Ascending aorta (tissue), 2 donors: Measurements from ENCODE around the gene BCL10. TPM values are rescaled to one million over a fixed set of nuclear protein-coding genes. Genes with fewer than 3 reads are reported as not detected.

Source experiments
- DNase-seq, 2 donors: peaks; one replicate each; pipeline ENCODE4 v3.0.0-alpha.2; 2019; ENCODE audit warnings: low spot score in 2 of 2
- H3K27ac ChIP-seq, 2 donors: fragments of 200-600 bp; sonication (generic); one replicate each; pipeline ENCODE4 v1.5.1; 2016 to 2017; ENCODE audit warnings: mild to moderate bottlenecking in 1 of 2
- H3K27me3 ChIP-seq: fragments of 200-600 bp; sonication (generic); one replicate; pipeline ENCODE4 v1.5.1; 2017
- H3K36me3 ChIP-seq, 2 donors: fragments of 200-600 bp; sonication (generic); one replicate each; pipeline ENCODE4 v1.5.1; 2016
- H3K4me1 ChIP-seq, 2 donors: fragments of 200-600 bp; sonication (generic); one replicate each; pipeline ENCODE4 v1.5.1; 2016 to 2017; ENCODE audit warnings: mild to moderate bottlenecking in 1 of 2
- H3K4me3 ChIP-seq, 2 donors: fragments of 200-600 bp; sonication (generic); one replicate each; pipeline ENCODE4 v1.5.1; 2016 to 2017; ENCODE audit warnings: mild to moderate bottlenecking in 1 of 2
- H3K9me3 ChIP-seq, 2 donors: fragments of 200-600 bp; sonication (generic); one replicate each; pipeline ENCODE4 v1.5.1; 2016
- CTCF ChIP-seq, 3 experiments: fragments of 200-600 bp in 2 of 3; fragments of 450-650 bp in 1 of 3; sonication (generic) in 2 of 3; IDR thresholded peaks; one replicate each; pipeline ENCODE4 v1.5.1; 2016 to 2019; ENCODE audit warnings: antibody characterized with exemption in 3 of 3, mild to moderate bottlenecking in 1 of 3, moderate library complexity in 1 of 3
- intact Hi-C: fragments of 100-400 bp; cut with DNase I; formaldehyde crosslinking; loops from one replicate; pipeline ENCODE4 v1.15.1; 2023
- total RNA-seq: library from RNA; depleted of rRNA; stranded (reverse); fragments of >200 nt; gene quantifications from one replicate; pipeline ENCODE4 v1.1.0, GENCODE V29; 2016

Gene BCL10
- total RNA-seq, 1 donor from 2014 or later, result 3.7 TPM

- peak overlapping the region in 1 of 2 donors; percentile 2 for H3K27ac ChIP-seq
- no peak for TF ChIP-seq CTCF (IDR thresholded peaks at IDR 0.05)
- DNase-seq, result no peak
- H3K4me1 ChIP-seq, result peaks cover 3 to 27% of the 10 kb centered on the region in 2 donors
- H3K9me3 ChIP-seq, result no peaks in the 10 kb centered on the region
- intact Hi-C loops, result no loop called here
- H3K36me3 ChIP-seq, result no peaks in the 10 kb centered on the region
- no peaks in the 10 kb centered on the region for H3K27me3 ChIP-seq
- no peak overlapping the region for H3K4me3 ChIP-seq
Observed at GRCh38 chr1:85316321-85316720, 39.9 kb upstream of the BCL10 start.

GRCh38 chr1:85315789-85316188 is 39.4 kb upstream of the BCL10 start:
- TF ChIP-seq CTCF (IDR thresholded peaks at IDR 0.05), result no peak
- no peaks in the 10 kb centered on the region for H3K36me3 ChIP-seq
- H3K9me3 ChIP-seq, result no peaks in the 10 kb centered on the region
- peaks cover 3 to 27% of the 10 kb centered on the region in 2 donors for H3K4me1 ChIP-seq
- peak overlapping the region in 1 of 2 donors; percentile 2 for H3K27ac ChIP-seq
- intact Hi-C loops, result no loop called here
- no peak for DNase-seq
- no peaks in the 10 kb centered on the region for H3K27me3 ChIP-seq
- no peak overlapping the region for H3K4me3 ChIP-seq

GRCh38 chr1:85314726-85315125 is 38.3 kb upstream of the BCL10 start:
- Histone ChIP-seq H3K27me3 (no peaks in the 10 kb centered on the region), H3K36me3 (no peaks in the 10 kb centered on the region), H3K27ac (peak overlapping the region; percentile 87 to 92), H3K4me1 (peaks cover 3 to 27% of the 10 kb centered on the region in 2 donors), H3K9me3 (no peaks in the 10 kb centered on the region), H3K4me3 (no peak overlapping the region)
- intact Hi-C loops, result loop anchor here (1.0 to 5.0 kb wide), 2 partner anchors 15 to 48 kb away; no protein-coding TSS in a partner anchor
- DNase-seq, result no peak
- no peak for TF ChIP-seq CTCF (IDR thresholded peaks at IDR 0.05)

- intact Hi-C loops, result loop anchor here (1.0 to 5.0 kb wide), 2 partner anchors 15 to 48 kb away; no protein-coding TSS in a partner anchor
- H3K4me1 ChIP-seq, result peaks cover 3 to 27% of the 10 kb centered on the region in 2 donors
- no peak overlapping the region for H3K4me3 ChIP-seq
- H3K27me3 ChIP-seq, result no peaks in the 10 kb centered on the region
- no peaks in the 10 kb centered on the region for H3K36me3 ChIP-seq
- TF ChIP-seq CTCF (IDR thresholded peaks at IDR 0.05), result no peak
- H3K9me3 ChIP-seq, result no peaks in the 10 kb centered on the region
- DNase-seq, result peak in 1 of 2 donors; percentile 87
- peak overlapping the region; percentile 87 to 92 for H3K27ac ChIP-seq
Observed at GRCh38 chr1:85313888-85314696, 37.7 kb upstream of the BCL10 start.

GRCh38 chr1:85311818-85312217 is 35.4 kb upstream of the BCL10 start:
- Histone ChIP-seq H3K4me3 (no peak overlapping the region), H3K27me3 (no peaks in the 10 kb centered on the region), H3K36me3 (no peaks in the 10 kb centered on the region), H3K4me1 (peaks cover 3 to 31% of the 10 kb centered on the region in 2 donors), H3K9me3 (no peaks in the 10 kb centered on the region), H3K27ac (no peak overlapping the region)
- intact Hi-C loops, result loop anchor here (5.0 kb wide), 1 partner anchor 50 kb away; no protein-coding TSS in a partner anchor
- TF ChIP-seq CTCF (IDR thresholded peaks at IDR 0.05), result no peak
- DNase-seq, result no peak
